Measurements from ENCODE around the gene TMBIM1. TPM values are rescaled to one million over a fixed set of nuclear protein-coding genes. Genes with fewer than 3 reads are reported as not detected.

TMBIM1 gene
- polyA plus RNA-seq, 3 donors, result 86.5 to 96.9 (median 90.6) TPM

GRCh38 chr2:218261423-218262236, 30.7 kb downstream of the TMBIM1 start:
- DNase-seq, result no peak

GRCh38 chr2:218260742-218261422, 31.4 kb downstream of the TMBIM1 start, which contains the start of gene GPBAR1:
Gene GPBAR1 (plus strand): TSS chr2:218261015. CDS start chr2:218262725, 1,710 bp downstream.
- DNase-seq, result peak; percentile 76

DNA sequence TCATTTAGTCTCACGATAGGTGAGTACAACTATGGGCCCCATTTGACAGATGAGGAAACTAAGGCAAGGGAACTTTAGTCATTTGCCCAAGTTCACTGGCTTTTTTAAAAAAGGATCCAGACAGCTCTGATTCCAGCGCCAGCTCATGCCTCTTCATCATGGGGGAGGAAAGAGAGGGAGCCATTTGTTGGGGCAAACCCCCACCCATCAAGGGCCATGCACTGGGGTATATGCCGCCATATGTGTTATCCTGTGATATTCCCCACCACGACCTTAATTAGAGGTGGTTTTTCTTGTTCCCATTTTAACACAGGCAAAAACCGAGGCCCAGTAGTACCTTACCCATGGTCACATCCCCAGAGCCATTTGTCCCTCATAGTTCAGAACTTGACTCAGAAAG, 32.1 kb downstream of the TMBIM1 start:
- DNase-seq, result no peak

DNA sequence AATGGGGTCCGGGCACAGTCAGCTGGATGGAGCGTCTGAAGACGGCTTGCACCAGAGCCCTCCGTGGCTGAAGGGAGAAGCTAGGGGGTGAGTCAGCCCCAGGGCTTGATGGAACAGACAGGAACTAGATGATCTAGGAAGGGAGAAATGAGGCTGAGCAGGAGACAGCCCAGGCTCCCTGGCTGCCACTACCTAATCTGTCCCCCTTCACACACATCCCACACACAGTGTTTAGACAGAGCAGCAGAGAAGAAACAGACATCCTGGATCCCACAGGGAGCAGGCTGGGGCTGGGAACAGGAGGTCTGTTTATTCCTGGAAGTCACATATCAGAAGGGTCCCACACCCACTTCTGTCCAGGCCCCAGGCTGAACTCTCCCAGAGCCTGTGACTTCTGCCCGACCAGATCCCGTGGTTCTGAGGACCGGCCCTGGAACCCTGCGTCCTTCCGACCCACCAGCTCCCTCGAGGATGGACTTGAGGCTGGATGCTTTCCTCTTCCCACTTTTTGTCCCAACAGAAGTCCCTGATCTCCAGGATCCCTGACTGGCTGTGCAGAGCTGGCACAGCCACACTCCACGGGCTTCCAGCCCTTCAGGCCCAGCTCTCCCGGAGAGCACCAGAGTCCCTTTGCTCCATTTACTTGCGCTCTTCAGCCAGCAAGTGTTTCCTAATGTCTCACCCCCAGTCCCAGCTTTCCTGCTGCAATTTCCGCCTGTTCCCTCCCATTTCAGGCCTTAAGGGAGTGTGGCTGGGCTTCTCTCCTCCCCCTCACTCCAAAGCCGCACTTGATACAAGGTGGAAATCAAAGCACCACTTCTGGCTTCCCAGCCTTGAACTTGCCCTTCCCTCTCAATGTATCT, 33.0 kb downstream of the TMBIM1 start:
- DNase-seq, result no peak

GRCh38 chr2:218257390-218257981, 34.8 kb downstream of the TMBIM1 start:
- no peak for DNase-seq

GRCh38 chr2:218256612-218257350, 35.5 kb downstream of the TMBIM1 start:
- DNase-seq, result no peak

GRCh38 chr2:218255446-218255845, 36.9 kb downstream of the TMBIM1 start:
- no peak for DNase-seq

DNA sequence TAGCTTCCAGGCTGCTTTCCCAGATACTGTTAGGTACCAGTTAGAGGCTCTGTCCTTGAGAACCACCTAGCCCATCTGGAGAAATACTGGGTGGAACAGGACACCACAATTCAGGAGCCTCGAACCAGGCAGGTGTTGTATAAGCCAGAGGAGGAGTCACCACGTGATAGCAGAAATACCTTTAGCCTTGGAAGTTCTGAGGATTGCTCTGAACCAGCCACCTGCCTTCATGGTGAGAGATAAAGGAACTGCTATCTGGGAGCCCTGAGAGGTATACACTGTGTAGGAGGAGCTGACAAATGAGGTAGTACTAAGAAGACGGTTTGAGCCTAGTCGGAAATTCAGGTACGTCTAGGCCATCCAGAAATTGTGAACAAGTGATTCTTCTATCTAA, 39.1 kb downstream of the TMBIM1 start:
- DNase-seq, result no peak

GRCh38 chr2:218252509-218253231, 39.6 kb downstream of the TMBIM1 start:
- no peak for DNase-seq

- no peak for DNase-seq
Observed at GRCh38 chr2:218249691-218250090, 42.6 kb downstream of the TMBIM1 start.

DNA sequence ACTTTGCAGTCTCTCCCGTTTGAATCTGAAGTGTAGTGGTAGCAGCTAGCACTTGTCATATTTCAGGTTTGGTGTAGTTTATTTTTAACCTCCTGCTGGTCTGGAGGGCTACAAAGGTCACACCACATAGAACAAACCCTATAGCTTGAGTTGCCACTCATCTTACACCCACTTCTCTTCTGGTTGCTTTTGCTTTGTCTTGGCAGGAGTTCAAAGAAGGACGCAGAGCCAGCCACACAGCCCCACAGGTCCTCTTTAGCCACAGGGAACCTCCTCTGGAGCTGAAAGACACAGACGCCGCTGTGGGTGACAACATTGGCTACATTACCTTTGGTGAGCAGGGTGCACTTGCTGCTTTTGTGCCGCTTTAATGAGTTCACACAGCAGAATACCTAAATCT, 47.1 kb downstream of the TMBIM1 start:
- no peak for DNase-seq

DNA sequence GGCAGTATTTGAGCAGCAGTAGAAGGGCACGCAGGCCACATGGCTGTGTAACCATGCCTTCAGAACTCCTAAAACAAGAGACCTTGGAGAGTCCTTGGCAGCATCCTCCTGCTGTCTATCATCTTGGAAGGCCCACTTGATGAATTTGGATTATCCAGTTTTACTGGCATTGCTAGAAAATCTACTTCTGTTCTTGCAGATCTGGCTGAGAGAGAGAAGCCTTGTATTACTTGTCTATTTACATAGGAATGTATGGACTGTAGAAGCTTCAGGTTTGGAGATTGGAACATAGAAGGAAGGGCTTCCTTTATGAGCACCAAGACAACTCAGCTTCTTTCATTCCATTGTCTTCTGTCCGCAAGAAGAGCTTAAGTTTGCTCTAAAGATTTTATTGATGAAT, 47.6 kb downstream of the TMBIM1 start:
- no peak for DNase-seq

DNA sequence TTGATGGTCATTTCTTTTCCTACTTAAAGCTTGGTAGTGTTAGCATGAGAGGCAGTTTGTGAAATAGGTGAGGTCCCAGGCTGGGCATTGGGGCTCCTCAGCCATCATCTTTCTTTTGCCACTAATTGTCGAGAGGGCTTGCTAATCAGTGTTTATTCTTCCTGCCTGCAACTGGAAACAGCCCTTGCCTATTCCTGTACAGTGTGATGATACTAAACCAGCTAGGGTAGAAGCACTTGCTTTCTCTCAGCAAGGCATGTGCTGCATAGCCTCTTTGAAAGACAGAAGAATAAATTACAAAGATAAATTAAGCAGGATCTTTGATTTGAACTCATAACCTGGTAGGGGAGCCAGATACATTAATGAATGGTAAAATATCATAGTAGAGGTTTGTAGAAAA, 48.1 kb downstream of the TMBIM1 start:
- DNase-seq, result no peak

- DNase-seq, result no peak
Observed at GRCh38 chr2:218238887-218239286, 53.4 kb downstream of the TMBIM1 start.

DNA sequence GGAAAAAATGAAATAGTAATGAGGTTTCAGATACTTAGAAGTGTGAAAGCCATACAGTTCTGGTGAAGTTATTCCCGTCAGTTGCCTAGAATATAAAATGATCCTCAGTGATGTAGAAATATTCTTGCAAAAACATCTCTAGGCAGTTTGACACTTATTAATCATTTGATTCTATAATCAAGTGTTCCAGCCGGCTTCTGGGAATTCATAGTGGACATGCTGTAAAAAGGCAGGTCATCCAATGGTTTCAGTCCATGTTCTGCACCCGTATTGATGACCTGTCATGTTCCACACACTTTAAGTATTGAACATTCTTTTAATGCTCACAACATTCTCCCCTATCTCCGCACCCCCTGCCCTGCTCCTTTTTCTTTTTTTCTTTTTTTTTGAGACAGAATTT, 55.5 kb downstream of the TMBIM1 start:
- DNase-seq, result no peak

DNA sequence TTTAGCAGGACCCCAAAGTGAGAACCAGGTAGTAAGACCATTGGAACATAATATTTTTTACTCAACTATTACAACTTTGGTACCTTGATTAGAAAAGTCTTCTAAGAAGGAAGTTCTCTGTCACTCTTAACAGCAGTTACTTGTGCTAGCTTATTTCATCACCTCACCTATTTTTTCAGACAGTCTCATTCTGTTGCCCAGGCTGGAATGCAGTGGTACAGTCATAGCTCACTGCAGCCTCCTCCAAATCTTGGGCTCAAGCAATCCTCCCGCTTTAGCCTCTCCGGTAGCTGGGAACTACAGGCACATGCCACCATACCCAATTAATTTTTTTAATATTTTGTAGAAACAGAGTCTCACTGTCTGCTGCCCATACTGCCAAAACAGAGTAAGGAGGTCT, 57.3 kb downstream of the TMBIM1 start:
- no peak for DNase-seq

DNA sequence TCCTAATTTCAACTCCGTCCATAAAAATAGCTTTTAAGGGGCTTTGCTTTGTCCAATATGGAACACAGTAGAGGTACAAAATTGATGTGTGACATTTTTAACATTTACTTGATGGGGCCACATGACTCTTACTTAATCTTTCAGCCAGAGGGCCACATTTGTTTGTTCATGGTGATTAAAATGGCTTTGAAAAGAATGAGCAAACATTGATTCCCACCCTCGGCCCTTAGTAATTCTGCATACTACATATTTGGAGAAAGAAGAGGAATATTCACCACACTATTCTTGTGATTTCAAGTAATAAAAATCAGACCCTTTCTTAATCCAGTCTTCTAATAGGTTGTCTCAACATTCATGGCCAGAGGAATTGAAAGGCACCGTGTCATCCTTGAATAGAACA, 57.8 kb downstream of the TMBIM1 start:
- DNase-seq, result no peak

GRCh38 chr2:218233543-218233942, 58.8 kb downstream of the TMBIM1 start:
- no peak for DNase-seq

GRCh38 chr2:218230882-218231281, 61.4 kb downstream of the TMBIM1 start:
- peak; percentile 4 for DNase-seq

DNA sequence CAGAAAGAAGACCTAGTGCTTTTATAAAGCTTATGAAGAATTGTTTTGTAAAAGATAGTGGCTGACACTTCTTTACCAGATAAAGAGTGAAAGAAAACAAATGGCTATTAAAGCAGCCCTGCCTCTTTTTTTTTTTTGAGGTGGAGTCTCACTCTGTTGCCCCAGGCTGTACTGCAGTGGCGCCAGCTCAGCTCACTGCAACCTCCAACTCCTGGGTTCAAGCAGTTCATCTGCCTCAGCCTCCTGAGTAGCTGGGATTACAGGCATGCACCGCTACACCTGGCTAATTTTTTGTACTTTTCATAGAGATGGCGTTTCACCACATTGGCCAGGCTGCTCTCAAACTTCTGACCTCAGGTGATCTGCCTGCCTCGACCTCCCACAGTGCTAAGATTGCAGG, 62.5 kb downstream of the TMBIM1 start:
- no peak for DNase-seq

DNA sequence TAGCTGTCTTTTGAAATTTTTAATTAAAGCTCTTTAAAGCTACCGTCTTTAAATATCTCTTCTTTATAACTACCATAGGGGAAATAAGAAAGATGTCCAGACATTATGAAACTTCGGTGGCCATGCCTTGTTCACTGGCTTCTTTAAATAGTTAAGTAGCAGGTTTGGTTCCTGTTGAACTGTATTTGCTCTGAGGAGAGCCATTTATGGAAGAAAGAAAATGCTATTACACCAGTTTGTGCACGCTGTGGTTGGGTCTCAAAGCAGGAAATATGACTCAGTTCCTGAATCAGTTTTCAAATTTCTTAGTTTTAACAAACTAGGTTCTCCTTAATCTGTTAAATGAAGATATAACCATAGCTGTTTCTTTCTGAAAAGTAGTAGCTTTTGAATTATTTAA, 63.1 kb downstream of the TMBIM1 start:
- DNase-seq, result no peak

Data from renal pelvis (tissue), 4 donors.